A673 (cell line): ENCODE results near the gene PTPRK.

Experiments used
- EZH2 ChIP-seq: fragments of 200-600 bp; sonication (generic); IDR thresholded peaks from 2 replicates; pipeline ENCODE4 v1.6.1; 2017; ENCODE audit warnings: borderline replicate concordance, low read depth, mild to moderate bottlenecking, mixed read lengths, antibody characterized with exemption, low read length; ENCODE audit not compliant: poor library complexity, severe bottlenecking
- TF ChIP-seq, protein P1 (sequence below): fragments of 300-800, 200-600 bp; sonication (generic); conservative IDR thresholded peaks from 2 replicates; pipeline ENCODE4 v1.5.1; 2017; ENCODE audit warnings: low read depth, mild to moderate bottlenecking, antibody characterized with exemption, low read length, moderate library complexity, mixed read lengths

DNA sequence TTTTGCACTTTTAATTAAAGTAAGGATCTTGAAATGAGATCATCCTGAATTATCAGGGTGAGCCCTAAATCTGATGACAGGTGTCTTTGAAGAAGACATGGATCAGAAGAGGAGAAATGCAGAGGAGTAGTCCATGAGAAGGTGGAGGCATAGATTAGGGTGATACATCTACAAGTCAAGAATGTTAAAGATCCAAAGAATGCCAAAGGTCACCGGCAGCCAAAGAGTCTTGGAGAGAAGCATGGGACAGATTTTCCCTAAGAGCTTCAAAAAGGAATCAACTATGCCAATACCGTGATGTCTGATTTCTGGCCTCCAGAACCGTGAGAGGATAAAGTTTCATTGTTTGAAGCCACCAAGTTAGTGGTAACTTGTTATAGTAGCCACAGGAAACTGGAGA, 560.5 kb downstream of the PTPRK start:
- TF ChIP-seq, protein P1, sequence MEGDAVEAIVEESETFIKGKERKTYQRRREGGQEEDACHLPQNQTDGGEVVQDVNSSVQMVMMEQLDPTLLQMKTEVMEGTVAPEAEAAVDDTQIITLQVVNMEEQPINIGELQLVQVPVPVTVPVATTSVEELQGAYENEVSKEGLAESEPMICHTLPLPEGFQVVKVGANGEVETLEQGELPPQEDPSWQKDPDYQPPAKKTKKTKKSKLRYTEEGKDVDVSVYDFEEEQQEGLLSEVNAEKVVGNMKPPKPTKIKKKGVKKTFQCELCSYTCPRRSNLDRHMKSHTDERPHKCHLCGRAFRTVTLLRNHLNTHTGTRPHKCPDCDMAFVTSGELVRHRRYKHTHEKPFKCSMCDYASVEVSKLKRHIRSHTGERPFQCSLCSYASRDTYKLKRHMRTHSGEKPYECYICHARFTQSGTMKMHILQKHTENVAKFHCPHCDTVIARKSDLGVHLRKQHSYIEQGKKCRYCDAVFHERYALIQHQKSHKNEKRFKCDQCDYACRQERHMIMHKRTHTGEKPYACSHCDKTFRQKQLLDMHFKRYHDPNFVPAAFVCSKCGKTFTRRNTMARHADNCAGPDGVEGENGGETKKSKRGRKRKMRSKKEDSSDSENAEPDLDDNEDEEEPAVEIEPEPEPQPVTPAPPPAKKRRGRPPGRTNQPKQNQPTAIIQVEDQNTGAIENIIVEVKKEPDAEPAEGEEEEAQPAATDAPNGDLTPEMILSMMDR = no peak
- TF ChIP-seq EZH2 = no peak
